Fibroblast of the aortic adventitia (primary cell): ENCODE data around the gene CCDC14. TPM values are rescaled to one million over a fixed set of nuclear protein-coding genes. Genes with fewer than 3 reads are reported as not detected.

Experiments
- DNase-seq: peaks from one replicate; pipeline ENCODE4 v3.0.0-alpha.2; 2010; ENCODE audit warnings: low read depth
- H3K4me3 ChIP-seq: 2 replicates; pipeline ENCODE4 v1.5.1; 2011; ENCODE audit warnings: low read depth, mild to moderate bottlenecking, control low read depth, low read length, moderate library complexity
- CTCF ChIP-seq: IDR thresholded peaks from 2 replicates; pipeline ENCODE4 v1.5.1; 2011; ENCODE audit warnings: mild to moderate bottlenecking, low read length, control low read depth, inconsistent platforms; ENCODE audit not compliant: insufficient read depth
- total RNA-seq: library from RNA; depleted of rRNA; stranded (reverse); fragments of >200 nt; gene quantifications from 2 replicates; pipeline ENCODE4 v1.2.3, GENCODE V29; 2012; ENCODE audit warnings: low replicate concordance

Gene CCDC14
- total RNA-seq, 1 donor = 46.0 TPM

- no peak for TF ChIP-seq CTCF
- no peak overlapping the region for H3K4me3 ChIP-seq
- no peak for DNase-seq
Observed at GRCh38 chr3:123864706-123865105, 96.3 kb downstream of the CCDC14 start.

Other genes starting within 250 kb of the CCDC14 start
- gene MYLK, start 76.9 kb downstream of the CCDC14 start, total RNA-seq = 73.8 and 74.7 TPM in 2 replicates
- not detected in 2 replicates for gene ROPN1, start 30.9 kb upstream of the CCDC14 start, total RNA-seq
- gene KALRN, start 72.1 kb upstream of the CCDC14 start, total RNA-seq = 0.99 and 5.2 TPM in 2 replicates